Stimulated activated CD8-positive, alpha-beta memory T cell treated with anti-CD3 and anti-CD28 coated beads, Interleukin-15, amount 100 ng/mL, for 4 hours (primary cell): Measurements from ENCODE around the gene LMCD1.

Experiments used
- DNase-seq, 2 donors: peaks; one replicate each; pipeline ENCODE4 v3.0.0-alpha.2; 2020; ENCODE audit warnings: low read depth in 2 of 2

The LMCD1 gene, protein sequence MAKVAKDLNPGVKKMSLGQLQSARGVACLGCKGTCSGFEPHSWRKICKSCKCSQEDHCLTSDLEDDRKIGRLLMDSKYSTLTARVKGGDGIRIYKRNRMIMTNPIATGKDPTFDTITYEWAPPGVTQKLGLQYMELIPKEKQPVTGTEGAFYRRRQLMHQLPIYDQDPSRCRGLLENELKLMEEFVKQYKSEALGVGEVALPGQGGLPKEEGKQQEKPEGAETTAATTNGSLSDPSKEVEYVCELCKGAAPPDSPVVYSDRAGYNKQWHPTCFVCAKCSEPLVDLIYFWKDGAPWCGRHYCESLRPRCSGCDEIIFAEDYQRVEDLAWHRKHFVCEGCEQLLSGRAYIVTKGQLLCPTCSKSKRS

DNA sequence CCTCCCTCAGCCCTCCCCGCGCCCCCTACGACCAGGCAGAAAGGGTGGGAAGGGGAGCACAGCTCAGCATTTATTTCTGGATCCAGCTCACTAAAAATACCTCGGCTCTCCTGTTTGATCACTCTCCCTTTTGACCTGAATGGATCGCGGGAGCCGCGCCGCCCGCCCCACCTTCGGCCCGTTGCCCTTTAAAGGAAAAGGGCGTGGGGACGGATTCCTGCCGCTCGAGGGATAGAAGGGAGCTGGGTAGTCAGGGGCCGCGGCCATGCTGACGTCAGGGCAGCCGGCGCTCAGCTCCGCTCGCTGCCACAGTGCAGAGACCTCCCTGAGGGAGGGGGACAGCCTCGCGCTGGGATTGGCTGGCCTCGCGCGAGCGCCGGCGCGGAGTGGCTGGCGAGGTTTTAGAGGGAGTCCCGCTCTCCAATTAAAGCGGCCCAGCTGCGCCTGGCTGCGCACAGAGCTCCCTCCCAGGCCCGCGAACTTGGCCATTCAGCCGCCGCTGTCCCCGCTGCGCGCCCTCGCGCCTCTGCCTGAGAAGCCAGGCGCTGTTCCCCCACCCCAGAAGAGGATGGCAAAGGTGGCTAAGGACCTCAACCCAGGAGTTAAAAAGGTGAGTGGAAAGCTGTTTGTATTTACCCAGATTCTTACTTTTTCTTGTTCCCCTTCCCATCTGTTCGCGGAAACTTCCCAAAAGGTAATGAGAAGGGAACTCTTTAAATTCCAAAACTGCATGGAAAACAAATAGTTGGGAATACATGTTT is at the start of gene LMCD1:
Gene LMCD1, plus strand, starts transcription at position 453 of the 761 bp plus-strand sequence. Its CDS starts 116 bp downstream, at position 569.
- peak; percentile 50 to 61 for DNase-seq

DNA sequence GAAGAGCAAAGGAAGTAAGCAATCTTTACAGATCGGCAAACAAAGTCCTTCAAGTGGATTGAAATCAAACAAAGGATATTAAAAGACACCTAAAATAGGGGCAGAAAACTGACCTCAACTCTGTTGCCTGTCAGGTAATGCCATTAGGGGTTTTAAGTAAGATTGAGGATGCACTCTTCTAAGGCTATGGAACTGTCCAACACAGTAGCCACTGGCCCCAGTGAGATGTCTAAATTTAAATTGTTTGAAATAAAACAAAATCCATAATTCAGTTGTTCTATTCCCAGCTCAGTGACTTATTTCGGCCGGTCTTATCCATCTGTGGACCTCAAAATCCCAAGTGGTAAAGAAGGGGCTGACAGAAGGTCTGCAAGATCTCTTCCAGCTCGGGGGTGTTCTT is 49.5 kb upstream of the LMCD1 start:
- no peak for DNase-seq

DNA sequence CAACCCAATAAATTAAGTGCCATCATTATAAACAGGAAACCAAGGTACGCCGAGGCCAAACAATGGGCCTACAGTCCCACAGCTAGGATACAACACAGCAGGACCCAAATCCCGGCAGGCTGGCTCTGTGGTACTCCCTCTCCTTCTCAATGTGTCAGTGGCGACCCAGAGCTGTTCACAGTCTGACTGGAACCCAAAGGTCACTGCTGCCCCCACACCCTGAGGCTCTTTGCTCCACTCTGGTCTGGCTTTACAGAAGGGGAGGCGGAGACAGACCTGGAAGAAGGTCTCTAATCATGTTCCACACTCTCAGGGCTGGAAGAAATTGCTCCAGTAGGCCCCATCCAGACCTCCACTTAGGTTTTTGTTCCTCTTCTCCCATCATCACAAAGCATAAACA is 48.5 kb upstream of the LMCD1 start:
- DNase-seq: no peak

DNA sequence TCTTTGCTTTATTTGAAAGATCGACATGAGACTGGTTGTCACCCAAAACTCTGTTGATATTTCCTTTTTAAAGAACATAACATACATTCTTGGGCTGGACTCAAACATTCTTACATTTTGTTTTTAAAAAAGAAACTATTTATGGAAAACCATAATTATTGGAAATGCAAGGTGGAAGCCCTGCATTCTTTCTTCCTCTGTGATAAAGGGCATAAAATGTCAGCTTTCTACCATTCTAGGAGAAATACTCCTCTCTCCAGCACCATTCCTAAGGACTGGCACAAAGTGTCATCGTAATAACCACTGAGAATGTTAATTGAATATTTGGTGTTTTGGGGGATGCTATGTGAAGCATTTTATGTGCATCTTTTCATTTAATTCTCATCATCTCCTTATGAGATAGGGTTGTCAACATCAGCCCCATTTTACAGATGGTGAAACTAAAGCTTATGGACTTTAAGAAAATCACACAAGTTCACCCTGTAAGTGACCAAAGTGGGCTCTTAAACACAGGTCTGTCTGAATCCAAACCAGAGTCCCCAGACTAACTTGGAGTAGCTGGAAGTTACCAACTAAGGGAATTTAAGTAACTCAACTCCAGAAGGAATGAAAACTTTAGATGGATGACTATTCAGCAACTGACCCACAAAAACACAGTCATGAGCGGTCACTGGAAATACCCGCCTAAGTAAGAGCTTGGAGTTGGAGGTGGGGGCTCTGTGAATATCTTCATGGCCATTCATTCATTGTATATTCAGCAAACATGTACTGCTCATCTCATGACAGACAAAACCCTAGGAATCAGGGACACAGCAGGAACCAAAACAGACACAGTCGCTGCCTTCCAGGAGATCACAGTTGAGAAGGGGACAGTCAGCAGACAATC is 45.9 kb upstream of the LMCD1 start:
- DNase-seq: no peak

DNA sequence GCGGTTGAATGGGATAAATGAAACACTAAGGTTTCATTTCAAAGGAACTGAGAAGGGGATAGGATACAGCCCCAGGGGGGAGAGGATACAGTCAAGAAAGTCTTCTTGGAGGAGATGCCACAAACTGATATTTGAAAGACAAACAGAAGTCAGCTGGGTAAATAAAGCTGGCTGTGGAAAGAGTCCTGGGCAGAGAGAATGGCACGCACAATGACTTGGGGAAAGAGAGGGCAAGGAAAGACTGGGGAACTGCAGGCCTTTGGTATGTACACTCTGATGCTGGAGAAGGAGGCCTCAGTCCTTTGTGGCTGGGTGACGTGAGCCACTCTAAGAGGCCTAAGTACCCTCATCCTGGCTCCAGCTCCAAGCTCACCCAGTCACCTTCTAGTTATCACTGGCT is 45.2 kb upstream of the LMCD1 start:
- DNase-seq: no peak

DNA sequence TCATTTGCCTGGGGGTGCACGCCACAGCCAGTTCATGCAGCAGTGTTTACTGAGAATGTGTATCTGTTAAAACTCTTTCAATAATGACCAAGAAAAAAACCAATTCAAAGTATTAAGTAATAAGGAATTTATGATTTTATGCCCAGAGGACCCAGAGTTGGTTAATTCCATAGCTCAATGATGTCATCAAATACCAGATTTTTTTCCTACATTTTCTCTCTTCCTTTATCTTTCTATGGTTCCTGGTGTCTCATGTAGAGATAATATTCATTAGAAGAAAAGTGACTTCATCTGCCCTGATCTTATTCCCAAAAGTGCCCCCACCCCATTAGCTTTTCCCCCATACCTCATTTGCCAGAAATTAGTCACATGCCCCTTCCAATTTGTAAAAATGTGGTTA is 44.6 kb upstream of the LMCD1 start:
- DNase-seq: no peak

DNA sequence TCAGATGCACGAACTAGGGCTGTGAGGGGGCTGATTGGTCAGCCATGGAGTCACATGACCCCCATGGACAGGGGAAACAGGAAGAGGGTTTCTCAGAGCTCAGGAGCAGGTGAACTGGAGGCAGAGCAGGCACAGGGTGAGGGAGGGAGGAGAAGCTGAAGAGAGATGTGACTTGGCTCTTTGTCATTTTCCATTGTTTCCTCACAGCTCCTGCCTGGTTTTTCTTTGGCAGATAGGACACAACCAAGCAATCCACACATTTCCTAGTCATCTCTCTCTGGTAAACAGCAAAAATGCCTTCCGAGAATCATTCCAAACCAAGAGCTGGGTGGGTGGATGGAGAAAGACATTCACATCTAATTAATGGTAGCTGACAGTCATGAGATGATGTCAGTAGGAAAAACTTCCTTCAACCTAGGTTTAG is 43.4 kb upstream of the LMCD1 start:
- DNase-seq: no peak

DNA sequence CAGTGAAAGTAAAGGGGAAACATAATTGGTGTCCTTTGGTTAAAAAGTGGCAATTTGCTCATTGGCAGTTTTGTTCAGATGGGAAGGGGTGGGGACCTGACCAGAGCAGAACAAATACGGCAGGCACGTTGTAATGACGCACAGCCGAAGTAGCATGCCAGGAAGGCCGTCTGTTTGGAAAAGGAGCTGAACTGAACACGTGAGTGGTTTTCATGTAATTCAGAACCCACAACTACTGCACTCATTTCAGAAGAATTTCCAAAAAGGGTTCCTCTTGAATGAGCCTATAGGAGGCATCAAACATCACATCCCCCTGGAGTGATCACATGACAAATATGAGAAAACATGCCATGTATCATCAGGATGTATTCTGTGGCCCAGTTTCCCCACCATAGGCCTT is 42.9 kb upstream of the LMCD1 start:
- DNase-seq: no peak

DNA sequence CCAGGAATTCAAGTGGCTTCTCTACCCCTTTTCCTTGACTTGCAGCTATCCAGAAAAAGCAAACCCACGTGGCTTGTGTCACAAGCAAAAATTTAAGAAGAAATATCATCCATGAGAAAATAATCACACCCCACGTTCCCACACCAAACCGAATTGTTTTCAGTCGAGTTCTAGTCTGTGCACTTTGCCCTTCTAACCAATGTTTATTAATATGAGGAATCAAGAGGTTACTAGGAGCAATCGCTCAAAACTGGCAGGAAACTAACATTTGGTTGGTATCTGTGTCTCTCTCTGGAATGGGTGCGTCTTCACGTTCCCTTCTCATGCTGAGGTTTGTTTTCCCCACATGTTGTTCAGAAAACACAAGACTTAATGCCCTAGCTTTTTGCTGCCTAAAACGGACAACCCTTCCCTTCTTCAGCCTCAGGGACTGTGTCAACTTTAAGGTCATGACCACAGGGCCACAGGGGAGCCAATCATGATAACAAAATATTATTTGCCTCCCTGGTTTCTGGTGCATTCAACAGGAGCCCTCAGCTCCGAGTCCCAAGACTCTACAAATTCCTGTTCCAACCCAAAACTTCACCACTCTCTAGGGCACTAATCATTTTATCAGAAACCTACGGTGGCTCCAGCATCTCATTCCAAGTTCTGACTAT is 41.4 kb upstream of the LMCD1 start:
- no peak for DNase-seq

DNA sequence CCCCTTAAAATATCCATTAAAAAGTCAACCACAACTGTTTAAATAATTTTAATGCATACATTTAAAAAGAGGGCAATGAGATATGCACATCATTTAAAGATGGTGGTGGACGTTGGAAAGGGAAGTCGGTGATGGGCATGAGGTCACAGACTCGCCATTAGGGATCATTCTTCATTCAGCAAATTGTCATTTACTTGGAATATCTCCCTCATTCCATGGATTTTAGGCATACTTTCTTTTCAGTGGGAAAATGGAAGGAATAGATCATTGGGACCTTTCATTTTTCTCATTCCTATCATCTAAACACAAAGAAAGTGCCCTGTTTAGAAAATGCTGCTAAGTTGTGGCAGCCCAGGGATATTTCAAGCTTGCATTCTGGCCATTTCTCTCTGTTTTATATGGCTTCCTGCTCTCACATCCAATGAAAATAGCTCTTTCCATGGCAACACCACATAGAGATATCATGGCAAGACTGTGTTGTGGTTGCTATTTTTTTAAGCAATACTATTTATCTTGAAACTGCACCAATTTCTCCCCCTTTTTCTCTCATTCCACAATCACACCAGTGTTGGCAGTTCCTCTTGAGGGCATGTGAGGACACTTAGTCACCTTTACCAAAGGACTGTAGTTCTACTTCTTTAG is 40.7 kb upstream of the LMCD1 start:
- no peak for DNase-seq

DNA sequence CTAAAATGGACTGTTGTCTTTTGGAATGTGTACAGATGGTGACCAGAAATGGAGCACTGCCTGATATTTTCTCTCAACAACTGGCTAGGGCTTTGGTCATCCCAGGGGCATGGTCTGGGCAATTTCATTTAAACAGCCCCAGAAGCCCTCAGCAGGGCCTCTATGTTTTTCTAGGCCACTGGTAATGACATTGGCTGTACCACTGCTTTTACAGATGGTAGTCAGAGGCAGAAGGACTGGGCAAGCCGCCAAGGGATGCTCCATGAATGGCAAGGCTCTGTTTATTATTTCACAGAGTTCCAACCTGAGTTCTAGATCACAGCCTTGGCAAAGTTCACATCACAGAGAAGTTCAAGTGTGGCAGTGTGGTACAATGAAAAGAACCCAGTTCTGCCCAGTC is 37.0 kb upstream of the LMCD1 start:
- no peak for DNase-seq

DNA sequence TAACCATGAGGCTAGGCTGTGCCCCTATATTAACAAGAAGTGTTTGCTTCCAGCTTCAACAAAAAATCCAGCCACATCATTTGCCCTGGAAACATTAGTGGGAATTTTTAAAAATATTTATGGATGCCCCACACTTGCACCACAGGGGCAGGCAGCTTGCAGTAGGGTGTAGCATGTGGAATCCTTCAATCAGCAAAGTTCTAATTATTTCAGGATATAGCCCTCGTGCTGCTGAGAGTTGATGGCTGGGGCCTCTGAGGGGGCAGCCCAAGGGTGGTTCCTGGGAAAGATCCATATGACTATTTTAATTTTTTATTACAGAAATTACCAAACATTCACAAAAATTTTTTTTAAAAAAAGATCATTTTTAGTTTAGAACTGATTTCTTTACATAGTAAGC is 35.1 kb upstream of the LMCD1 start:
- no peak for DNase-seq

DNA sequence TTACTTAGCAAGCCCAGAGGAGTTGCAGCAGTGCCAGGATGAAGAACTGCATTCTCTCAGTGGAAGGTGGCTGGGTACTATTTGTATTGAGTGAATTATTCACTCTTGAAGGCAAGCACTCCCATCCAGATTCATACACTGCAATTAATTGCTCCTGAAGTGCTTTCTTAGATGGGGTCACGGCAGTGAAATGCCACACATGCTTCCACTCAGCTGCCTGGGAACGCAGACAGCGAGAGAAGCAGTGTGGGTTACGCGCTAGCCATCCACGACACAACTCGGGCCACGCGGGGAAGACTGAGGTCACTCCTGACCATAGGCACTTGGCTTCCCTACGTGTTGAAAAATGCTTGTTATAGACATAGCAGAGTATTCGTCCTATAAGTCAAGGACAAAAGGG is 30.8 kb upstream of the LMCD1 start:
- DNase-seq: no peak

DNA sequence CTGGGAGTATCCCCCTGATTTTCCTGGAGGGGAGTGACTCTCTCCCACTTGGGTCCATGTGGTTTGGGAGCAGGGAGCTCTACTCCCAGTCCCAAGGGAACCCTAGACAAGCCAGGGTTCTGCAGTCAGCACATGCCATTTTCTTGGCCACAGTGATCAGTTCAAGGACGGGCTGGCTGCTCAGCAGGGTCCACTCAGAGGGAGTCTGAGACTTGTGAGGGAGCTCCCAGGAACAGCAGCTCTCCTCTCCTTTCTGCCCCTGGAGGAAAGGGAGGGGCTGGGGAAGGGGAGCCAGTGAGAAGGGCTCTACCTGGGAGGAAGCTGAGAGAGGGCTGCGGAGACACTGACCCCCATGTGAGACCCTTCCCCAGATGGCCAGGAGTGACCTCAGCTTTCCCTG is 29.1 kb upstream of the LMCD1 start:
- no peak for DNase-seq

DNA sequence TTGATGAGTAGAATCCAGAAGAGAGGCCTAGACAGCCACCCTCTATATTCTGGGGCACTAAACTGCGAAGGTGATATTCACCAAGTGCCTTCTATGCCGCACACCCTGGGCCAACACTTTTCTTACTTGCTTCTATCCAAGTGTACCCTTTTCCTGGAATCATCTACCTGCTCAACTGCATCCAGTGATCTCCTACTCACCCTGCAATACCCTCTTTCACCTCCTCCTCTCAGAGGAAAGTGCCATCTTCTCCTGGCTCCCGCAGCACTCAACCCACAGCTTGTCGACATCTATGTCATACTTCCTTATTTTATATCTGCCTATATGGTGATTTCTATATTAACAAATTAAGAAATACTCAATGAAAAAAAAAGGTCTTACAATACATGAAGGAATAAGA is 28.6 kb upstream of the LMCD1 start:
- no peak for DNase-seq

DNA sequence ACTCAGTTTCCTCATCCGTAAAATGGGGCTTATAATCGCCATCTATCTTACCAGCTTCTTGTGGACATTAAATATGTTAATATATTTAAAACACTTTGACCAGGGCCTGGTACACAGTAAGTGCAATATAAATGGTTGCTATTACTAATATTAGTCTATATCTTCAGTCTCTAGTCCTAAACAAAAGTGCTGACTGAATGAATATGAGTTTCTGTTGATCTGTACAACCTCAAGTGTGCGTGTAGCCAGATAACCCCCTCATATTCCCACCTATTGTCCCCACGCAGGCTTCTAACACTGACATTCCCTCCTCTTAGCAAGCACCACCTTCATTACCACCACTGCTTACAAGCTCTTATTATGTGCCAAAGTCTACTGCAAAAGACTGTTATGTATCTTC is 27.6 kb upstream of the LMCD1 start:
- DNase-seq: no peak

DNA sequence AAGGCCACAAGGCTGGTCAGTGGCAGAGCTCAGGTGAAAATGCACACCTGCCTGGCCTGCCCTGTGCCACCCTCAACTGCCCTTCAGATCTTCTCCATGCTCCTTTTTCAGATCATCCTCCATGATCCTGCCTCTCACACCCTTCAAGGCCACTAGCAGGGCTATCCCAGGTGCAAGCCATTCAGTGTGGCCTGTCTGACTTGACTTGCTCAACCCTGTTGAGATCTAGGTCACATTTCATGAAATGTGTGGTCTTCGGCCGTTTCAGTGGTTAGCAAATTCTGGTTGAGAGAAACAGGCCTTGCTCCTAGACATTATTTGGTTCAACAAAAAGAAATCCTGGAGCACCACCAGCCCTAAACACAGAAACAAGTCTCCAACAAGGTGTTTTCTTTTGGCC is 26.6 kb upstream of the LMCD1 start:
- no peak for DNase-seq

DNA sequence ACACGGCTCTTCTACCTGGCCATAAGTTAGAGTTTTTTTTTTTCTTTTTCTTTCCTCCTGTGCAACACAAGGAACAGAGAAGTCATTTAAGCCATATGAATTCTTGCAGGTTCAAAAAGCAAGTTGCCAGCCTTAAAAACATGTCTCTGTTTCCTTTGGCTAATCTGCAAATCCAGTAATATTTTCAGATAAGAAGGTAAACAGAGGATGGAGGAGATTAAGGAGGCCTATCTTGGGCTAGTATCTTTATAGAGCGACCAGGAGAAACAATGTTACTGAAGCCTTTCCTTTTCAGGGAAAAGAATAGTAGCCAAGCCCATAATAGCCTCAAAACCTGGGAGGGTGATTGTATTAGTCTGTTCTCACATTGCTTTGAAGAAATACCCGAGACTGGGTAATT is 20.9 kb upstream of the LMCD1 start:
- no peak for DNase-seq

DNA sequence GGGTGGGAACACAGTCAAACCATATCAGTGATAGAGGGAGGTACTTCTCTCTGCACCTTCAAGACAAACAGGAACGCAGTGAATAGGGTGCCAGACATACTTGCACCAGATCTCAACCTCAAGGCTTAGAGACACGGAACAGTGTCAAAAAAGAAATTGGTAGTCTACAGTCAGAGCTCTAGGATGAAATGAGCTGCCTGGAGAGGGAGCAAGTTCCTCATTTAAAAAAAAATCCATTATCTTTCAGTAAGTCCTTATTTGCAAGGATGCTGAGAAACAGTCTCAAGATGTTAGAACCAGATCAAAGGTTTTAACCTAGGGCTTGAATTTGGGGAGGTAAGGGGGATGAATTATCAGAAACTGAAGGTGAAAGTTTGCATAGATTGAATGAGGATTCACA is 20.2 kb upstream of the LMCD1 start:
- DNase-seq: no peak

DNA sequence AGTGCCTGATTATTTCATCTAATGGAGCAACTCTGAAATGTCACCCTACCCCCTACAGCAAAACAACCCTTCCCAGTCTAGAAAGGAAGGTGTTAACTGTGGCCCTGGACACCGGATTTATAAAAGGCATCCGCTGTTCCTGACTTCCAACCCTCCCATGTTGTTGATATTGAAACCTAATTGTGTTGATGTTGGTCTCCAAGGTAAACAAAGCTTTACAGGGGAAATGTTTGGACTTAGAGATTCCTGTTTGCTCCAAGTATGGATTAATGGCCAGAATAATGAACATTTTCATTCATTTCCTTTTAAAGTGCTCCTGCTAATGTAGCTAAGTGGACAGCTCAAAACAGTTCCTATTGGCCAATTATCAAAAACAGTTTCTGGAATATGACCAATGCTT is 19.4 kb upstream of the LMCD1 start:
- no peak for DNase-seq

DNA sequence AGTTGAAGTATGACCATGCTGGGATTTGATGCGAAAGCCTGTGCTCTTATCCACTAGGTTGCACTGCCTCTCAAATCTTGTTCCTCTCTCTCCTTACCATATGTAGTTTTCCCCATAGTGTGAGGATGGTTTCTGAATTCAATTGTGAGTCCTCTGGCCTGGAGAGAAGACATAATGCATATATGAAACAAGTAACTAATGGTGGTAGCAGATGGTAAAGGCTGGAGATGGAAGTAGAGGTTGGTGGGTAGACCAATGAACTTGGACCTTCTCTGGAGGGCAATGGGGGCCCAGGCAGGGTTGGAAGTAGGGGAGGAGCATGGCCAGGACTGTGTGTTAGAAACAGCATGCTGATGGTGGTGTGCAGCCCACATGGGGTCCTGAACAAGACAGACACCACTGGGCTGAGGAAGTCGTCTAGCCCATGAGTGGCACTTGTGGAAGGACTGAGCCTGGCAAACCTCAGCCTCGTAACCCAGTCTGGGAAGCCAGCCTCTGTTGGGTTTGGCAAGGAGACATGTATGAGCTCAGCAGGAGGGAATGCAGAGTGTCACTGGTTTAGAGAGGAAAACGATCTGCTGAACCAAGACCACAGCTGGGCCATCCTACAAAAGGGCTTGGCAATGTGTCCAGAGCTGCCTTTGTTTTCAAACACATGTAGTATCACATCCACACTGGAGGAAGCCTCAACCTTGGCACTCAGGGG is 18.5 kb upstream of the LMCD1 start:
- DNase-seq: no peak
